ENCODE measurements around the gene CDADC1.

DNA sequence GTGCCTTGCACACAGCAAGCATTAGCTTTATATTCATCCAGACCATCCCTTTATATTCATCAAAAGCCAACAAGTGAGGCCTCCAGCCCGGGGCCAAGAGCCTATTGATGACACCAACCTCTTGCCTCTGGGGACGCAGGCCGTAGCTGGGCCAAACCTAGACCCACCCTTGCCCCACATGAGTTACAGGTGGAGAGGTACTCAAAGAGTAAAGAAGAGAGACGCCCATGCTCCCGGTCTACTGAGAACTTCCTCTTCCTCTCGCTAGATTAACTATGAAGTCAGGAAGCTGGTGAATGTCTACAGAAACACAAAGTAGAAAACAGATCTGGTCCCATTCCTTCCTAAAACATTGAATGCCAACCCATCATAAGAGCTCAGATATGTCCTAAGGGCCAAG is 31.4 kb upstream of the CDADC1 start:
- TF ChIP-seq, protein P1, sequence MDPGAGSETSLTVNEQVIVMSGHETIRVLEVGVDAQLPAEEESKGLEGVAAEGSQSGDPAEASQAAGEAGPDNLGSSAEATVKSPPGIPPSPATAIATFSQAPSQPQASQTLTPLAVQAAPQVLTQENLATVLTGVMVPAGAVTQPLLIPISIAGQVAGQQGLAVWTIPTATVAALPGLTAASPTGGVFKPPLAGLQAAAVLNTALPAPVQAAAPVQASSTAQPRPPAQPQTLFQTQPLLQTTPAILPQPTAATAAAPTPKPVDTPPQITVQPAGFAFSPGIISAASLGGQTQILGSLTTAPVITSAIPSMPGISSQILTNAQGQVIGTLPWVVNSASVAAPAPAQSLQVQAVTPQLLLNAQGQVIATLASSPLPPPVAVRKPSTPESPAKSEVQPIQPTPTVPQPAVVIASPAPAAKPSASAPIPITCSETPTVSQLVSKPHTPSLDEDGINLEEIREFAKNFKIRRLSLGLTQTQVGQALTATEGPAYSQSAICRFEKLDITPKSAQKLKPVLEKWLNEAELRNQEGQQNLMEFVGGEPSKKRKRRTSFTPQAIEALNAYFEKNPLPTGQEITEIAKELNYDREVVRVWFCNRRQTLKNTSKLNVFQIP (CRISPR knock-in tag; IDR thresholded peaks at IDR 0.05; ENCODE audit: borderline replicate concordance, low read depth) = no peak
- TF ChIP-seq GLIS3 (CRISPR knock-in tag; IDR thresholded peaks at IDR 0.05) = no peak
- TF ChIP-seq, protein P2, sequence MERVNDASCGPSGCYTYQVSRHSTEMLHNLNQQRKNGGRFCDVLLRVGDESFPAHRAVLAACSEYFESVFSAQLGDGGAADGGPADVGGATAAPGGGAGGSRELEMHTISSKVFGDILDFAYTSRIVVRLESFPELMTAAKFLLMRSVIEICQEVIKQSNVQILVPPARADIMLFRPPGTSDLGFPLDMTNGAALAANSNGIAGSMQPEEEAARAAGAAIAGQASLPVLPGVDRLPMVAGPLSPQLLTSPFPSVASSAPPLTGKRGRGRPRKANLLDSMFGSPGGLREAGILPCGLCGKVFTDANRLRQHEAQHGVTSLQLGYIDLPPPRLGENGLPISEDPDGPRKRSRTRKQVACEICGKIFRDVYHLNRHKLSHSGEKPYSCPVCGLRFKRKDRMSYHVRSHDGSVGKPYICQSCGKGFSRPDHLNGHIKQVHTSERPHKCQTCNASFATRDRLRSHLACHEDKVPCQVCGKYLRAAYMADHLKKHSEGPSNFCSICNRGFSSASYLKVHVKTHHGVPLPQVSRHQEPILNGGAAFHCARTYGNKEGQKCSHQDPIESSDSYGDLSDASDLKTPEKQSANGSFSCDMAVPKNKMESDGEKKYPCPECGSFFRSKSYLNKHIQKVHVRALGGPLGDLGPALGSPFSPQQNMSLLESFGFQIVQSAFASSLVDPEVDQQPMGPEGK (CRISPR knock-in tag; IDR thresholded peaks at IDR 0.05; ENCODE audit: borderline replicate concordance) = no peak
- TF ChIP-seq BACH2 (CRISPR knock-in tag; IDR thresholded peaks at IDR 0.05; ENCODE audit: borderline replicate concordance) = no peak
- TF ChIP-seq ARNTL (CRISPR knock-in tag; IDR thresholded peaks at IDR 0.05; ENCODE audit: borderline replicate concordance, low read depth) = no peak
- TF ChIP-seq ZNF565 (CRISPR knock-in tag; conservative IDR thresholded peaks at IDR 0.05; ENCODE audit: low read depth) = no peak
- no peak for TF ChIP-seq ZNF70 (CRISPR knock-in tag; IDR thresholded peaks at IDR 0.05)
- no peak for TF ChIP-seq RARB (CRISPR knock-in tag; IDR thresholded peaks at IDR 0.05)
- TF ChIP-seq OSR1 (CRISPR knock-in tag; IDR thresholded peaks at IDR 0.05) = no peak
- TF ChIP-seq, protein P3, sequence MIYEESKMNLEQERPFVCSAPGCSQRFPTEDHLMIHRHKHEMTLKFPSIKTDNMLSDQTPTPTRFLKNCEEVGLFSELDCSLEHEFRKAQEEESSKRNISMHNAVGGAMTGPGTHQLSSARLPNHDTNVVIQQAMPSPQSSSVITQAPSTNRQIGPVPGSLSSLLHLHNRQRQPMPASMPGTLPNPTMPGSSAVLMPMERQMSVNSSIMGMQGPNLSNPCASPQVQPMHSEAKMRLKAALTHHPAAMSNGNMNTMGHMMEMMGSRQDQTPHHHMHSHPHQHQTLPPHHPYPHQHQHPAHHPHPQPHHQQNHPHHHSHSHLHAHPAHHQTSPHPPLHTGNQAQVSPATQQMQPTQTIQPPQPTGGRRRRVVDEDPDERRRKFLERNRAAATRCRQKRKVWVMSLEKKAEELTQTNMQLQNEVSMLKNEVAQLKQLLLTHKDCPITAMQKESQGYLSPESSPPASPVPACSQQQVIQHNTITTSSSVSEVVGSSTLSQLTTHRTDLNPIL (CRISPR knock-in tag; IDR thresholded peaks at IDR 0.05; ENCODE audit: low read depth) = no peak
- no peak for TF ChIP-seq ZFP30 (CRISPR knock-in tag; IDR thresholded peaks at IDR 0.05)
- TF ChIP-seq PPARA (CRISPR knock-in tag; IDR thresholded peaks at IDR 0.05; ENCODE audit: borderline replicate concordance) = no peak
- no peak for TF ChIP-seq ZNF8 (CRISPR knock-in tag; IDR thresholded peaks at IDR 0.05)
- TF ChIP-seq CSDC2 (CRISPR knock-in tag; IDR thresholded peaks at IDR 0.05) = no peak
